GM23338 (cell line): ENCODE data around the gene MST1. TPM values are rescaled to one million over a fixed set of nuclear protein-coding genes. Genes with fewer than 3 reads are reported as not detected.

Source experiments
- ATAC-seq: fragments of 200-7000 bp; cut with Tn5 transposase; 3 replicates; pipeline ENCODE4 v1.9.1; 2020
- DNase-seq: peaks from one replicate; pipeline ENCODE4 v3.0.0-alpha.2; 2015; ENCODE audit warnings: low spot score
- H2AFZ ChIP-seq: fragments of 200-600 bp; sonication (generic); 2 replicates; pipeline ENCODE4 v1.8.0; 2016; ENCODE audit warnings: antibody characterized with exemption, mild to moderate bottlenecking, moderate library complexity
- H3F3A ChIP-seq: fragments of 200-600 bp; sonication (generic); replicated peaks from 2 replicates; pipeline ENCODE4 v1.8.0; 2017; ENCODE audit warnings: antibody characterized with exemption, mixed run types, low read depth
- H3K27ac ChIP-seq: fragments of 200-600 bp; sonication (generic); 2 replicates; pipeline ENCODE4 v1.6.1; 2016; ENCODE audit warnings: low read depth
- H3K27me3 ChIP-seq: fragments of 200-600 bp; sonication (generic); 2 replicates; pipeline ENCODE4 v1.8.0; 2016; ENCODE audit warnings: mild to moderate bottlenecking, mixed run types, moderate library complexity; ENCODE audit not compliant: insufficient read depth
- H3K36me3 ChIP-seq: fragments of 200-600 bp; sonication (generic); 2 replicates; pipeline ENCODE4 v1.8.0; 2016; ENCODE audit warnings: mild to moderate bottlenecking; ENCODE audit not compliant: insufficient read depth
- H3K4me1 ChIP-seq: fragments of 200-600 bp; sonication (generic); 2 replicates; pipeline ENCODE4 v1.8.0; 2016; ENCODE audit warnings: mild to moderate bottlenecking, moderate library complexity; ENCODE audit not compliant: insufficient read depth
- H3K4me2 ChIP-seq: fragments of 200-600 bp; sonication (generic); 2 replicates; pipeline ENCODE4 v1.7.1; 2017; ENCODE audit warnings: mixed run types
- H3K4me3 ChIP-seq: fragments of 200-600 bp; sonication (generic); 2 replicates; pipeline ENCODE4 v1.6.1; 2016; ENCODE audit warnings: mixed run types
- H3K79me2 ChIP-seq: fragments of 200-600 bp; sonication (generic); replicated peaks from 2 replicates; pipeline ENCODE4 v1.8.0; 2017; ENCODE audit warnings: mild to moderate bottlenecking; ENCODE audit not compliant: insufficient read depth
- H3K9me2 ChIP-seq: fragments of 200-600 bp; sonication (generic); 2 replicates; pipeline ENCODE4 v1.8.0; 2017; ENCODE audit not compliant: insufficient read depth
- H4K20me1 ChIP-seq: fragments of 200-600 bp; sonication (generic); replicated peaks from 2 replicates; pipeline ENCODE4 v1.8.0; 2017; ENCODE audit warnings: mild to moderate bottlenecking; ENCODE audit not compliant: insufficient read depth
- H3K27ac Mint-ChIP-seq: 2 replicates; pipeline ENCODE4 v1.8.0; 2020; ENCODE audit warnings: inconsistent platforms, mild to moderate bottlenecking, moderate library complexity, mixed read lengths
- H3K27me3 Mint-ChIP-seq: 3 replicates; pipeline ENCODE4 v1.8.0; 2022; ENCODE audit warnings: low read depth, mild to moderate bottlenecking, moderate library complexity, mixed read lengths, inconsistent platforms; ENCODE audit not compliant: insufficient read depth, poor library complexity
- H3K36me3 Mint-ChIP-seq: 3 replicates; pipeline ENCODE4 v1.8.0; 2021; ENCODE audit warnings: low read depth, mild to moderate bottlenecking, inconsistent platforms, moderate library complexity, mixed read lengths
- H3K4me1 Mint-ChIP-seq: 3 replicates; pipeline ENCODE4 v1.8.0; 2020; ENCODE audit warnings: mild to moderate bottlenecking, inconsistent platforms, mixed read lengths
- H3K4me3 Mint-ChIP-seq: 3 replicates; pipeline ENCODE4 v1.8.0; 2021; ENCODE audit warnings: moderate library complexity, mild to moderate bottlenecking, inconsistent platforms, mixed read lengths
- H3K9me3 Mint-ChIP-seq: 3 replicates; pipeline ENCODE4 v1.8.0; 2020; ENCODE audit warnings: moderate library complexity, mild to moderate bottlenecking, inconsistent platforms, mixed read lengths
- CREB1 ChIP-seq: fragments of 250-450 bp; sonication (Bioruptor Pico); IDR thresholded peaks from 2 replicates; pipeline ENCODE4 v1.5.0; 2020; ENCODE audit warnings: low read depth, mild to moderate bottlenecking, moderate library complexity
- EZH2 ChIP-seq: fragments of 200-600 bp; sonication (generic); IDR thresholded peaks from one replicate; pipeline ENCODE4 v1.8.0; 2017; ENCODE audit warnings: antibody characterized with exemption, mild to moderate bottlenecking, low read depth; ENCODE audit not compliant: unreplicated experiment
- EZH2phosphoT487 ChIP-seq: fragments of 200-600 bp; sonication (generic); IDR thresholded peaks from one replicate; pipeline ENCODE4 v1.8.1; 2018; ENCODE audit warnings: antibody characterized with exemption; ENCODE audit not compliant: unreplicated experiment
- JUNB ChIP-seq: IDR thresholded peaks from one replicate; pipeline ENCODE4 v1.6.1; 2016; ENCODE audit warnings: antibody characterized with exemption; ENCODE audit not compliant: unreplicated experiment
- NANOG ChIP-seq: IDR thresholded peaks from 2 replicates; pipeline ENCODE4 v1.6.1; 2016; ENCODE audit warnings: antibody characterized with exemption, borderline replicate concordance
- POLR2AphosphoS5 ChIP-seq: IDR thresholded peaks from 2 replicates; pipeline ENCODE4 v1.6.1; 2016; ENCODE audit warnings: antibody characterized with exemption, low read depth
- STAT1 ChIP-seq: IDR thresholded peaks from one replicate; pipeline ENCODE4 v1.6.1; 2016; ENCODE audit warnings: antibody characterized with exemption; ENCODE audit not compliant: unreplicated experiment
- ZNF114 ChIP-seq: fragments of 250-450 bp; sonication (Bioruptor Pico); IDR thresholded peaks from 2 replicates; pipeline ENCODE4 v1.5.0; 2020; ENCODE audit warnings: mild to moderate bottlenecking, moderate library complexity
- ZNF331 ChIP-seq: fragments of 250-450 bp; sonication (Bioruptor Pico); IDR thresholded peaks from 2 replicates; pipeline ENCODE4 v1.5.0; 2020; ENCODE audit warnings: low read depth, mild to moderate bottlenecking, moderate library complexity
- polyA plus RNA-seq: library from polyadenylated mRNA; unstranded; fragments of >200 nt; fragmentation: Nextera tagmentation; extraction: Ambion mirVana; gene quantifications from 2 replicates; pipeline ENCODE4 v1.2.1, GENCODE V29; 2016
- total RNA-seq: library from RNA; depleted of rRNA; stranded (reverse); fragments of >200 nt; shearing (Covaris generic); gene quantifications from 2 replicates; pipeline ENCODE4 v1.2.3, GENCODE V29; 2014
- TF ChIP-seq, protein P1 (sequence below): IDR thresholded peaks from 2 replicates; pipeline ENCODE4 v1.6.1; 2016; ENCODE audit warnings: antibody characterized with exemption
- TF ChIP-seq, protein P2 (sequence below): fragments of 250-450 bp; sonication (Bioruptor Pico); IDR thresholded peaks from 2 replicates; pipeline ENCODE4 v1.5.0; 2020; ENCODE audit warnings: mild to moderate bottlenecking, moderate library complexity
- TF ChIP-seq, protein P3 (sequence below), 2 experiments: fragments of 200-600 bp in 1 of 2; sonication (generic) in 1 of 2; conservative IDR thresholded peaks; 2 replicates each; pipeline versions ENCODE4 v1.5.1 to v1.6.1; 2016 to 2017; ENCODE audit warnings: antibody characterized with exemption in 2 of 2, low read depth in 2 of 2, mild to moderate bottlenecking in 2 of 2, moderate library complexity in 1 of 2
- TF ChIP-seq, protein P4 (sequence below): IDR thresholded peaks from one replicate; pipeline ENCODE4 v1.6.1; 2018; ENCODE audit warnings: antibody characterized with exemption; ENCODE audit not compliant: unreplicated experiment

Gene MST1
- total and polyA plus RNA-seq, 2 experiments from 2014 or later = 5.9 to 11.1 TPM

DNA sequence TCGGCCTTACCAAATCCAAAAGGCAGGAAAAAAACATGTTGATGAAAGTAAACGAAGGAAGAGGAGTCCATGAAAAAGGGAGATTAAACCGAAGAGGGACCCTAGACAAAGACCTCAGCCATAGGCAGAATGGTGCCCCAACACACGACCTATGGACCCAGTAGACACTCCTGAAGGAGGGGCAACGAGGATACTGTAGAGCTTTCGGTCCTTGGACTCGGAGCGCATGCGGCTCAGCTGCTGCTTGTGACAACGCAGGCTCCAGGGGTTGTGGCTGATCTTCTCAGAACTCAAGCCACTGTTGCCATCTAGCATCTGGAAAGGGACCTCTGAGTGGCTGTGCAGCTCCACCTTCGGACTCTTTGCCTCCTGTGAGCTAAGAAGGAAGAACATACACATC, 43.3 kb upstream of the MST1 start:
- H3K36me3 ChIP-seq = peaks cover 15% of the 10 kb centered on the region
- peaks cover 4% of the 10 kb centered on the region for H3K27me3 Mint-ChIP-seq

More for the DNA sequence above, 43.3 kb upstream of the MST1 start:
- H3K27ac Mint-ChIP-seq = no peak overlapping the region
- Histone ChIP-seq H3K4me2 (no peak overlapping the region), H3F3A (peaks cover 5% of the 10 kb centered on the region; the same call in 1 of the 2 replicates), H3K4me1 (no peaks in the 10 kb centered on the region), H2AFZ (no peak overlapping the region), H3K27me3 (no peaks in the 10 kb centered on the region), H4K20me1 (0 out of 2 replicates have a peak, but pooled peaks cover 5% of the 10 kb centered on the region), H3K27ac (no peak overlapping the region), H3K4me3 (no peak overlapping the region), H3K79me2 (no peaks in the 10 kb centered on the region), H3K9me2 (no peaks in the 10 kb centered on the region)
- TF ChIP-seq ZNF114 (CRISPR knock-in tag) = no peak
- TF ChIP-seq EZH2phosphoT487 = no peak
- TF ChIP-seq EZH2 = no peak
- TF ChIP-seq, protein P1, sequence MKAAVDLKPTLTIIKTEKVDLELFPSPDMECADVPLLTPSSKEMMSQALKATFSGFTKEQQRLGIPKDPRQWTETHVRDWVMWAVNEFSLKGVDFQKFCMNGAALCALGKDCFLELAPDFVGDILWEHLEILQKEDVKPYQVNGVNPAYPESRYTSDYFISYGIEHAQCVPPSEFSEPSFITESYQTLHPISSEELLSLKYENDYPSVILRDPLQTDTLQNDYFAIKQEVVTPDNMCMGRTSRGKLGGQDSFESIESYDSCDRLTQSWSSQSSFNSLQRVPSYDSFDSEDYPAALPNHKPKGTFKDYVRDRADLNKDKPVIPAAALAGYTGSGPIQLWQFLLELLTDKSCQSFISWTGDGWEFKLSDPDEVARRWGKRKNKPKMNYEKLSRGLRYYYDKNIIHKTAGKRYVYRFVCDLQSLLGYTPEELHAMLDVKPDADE = no peak
- no peak for TF ChIP-seq STAT1
- TF ChIP-seq, protein P2, sequence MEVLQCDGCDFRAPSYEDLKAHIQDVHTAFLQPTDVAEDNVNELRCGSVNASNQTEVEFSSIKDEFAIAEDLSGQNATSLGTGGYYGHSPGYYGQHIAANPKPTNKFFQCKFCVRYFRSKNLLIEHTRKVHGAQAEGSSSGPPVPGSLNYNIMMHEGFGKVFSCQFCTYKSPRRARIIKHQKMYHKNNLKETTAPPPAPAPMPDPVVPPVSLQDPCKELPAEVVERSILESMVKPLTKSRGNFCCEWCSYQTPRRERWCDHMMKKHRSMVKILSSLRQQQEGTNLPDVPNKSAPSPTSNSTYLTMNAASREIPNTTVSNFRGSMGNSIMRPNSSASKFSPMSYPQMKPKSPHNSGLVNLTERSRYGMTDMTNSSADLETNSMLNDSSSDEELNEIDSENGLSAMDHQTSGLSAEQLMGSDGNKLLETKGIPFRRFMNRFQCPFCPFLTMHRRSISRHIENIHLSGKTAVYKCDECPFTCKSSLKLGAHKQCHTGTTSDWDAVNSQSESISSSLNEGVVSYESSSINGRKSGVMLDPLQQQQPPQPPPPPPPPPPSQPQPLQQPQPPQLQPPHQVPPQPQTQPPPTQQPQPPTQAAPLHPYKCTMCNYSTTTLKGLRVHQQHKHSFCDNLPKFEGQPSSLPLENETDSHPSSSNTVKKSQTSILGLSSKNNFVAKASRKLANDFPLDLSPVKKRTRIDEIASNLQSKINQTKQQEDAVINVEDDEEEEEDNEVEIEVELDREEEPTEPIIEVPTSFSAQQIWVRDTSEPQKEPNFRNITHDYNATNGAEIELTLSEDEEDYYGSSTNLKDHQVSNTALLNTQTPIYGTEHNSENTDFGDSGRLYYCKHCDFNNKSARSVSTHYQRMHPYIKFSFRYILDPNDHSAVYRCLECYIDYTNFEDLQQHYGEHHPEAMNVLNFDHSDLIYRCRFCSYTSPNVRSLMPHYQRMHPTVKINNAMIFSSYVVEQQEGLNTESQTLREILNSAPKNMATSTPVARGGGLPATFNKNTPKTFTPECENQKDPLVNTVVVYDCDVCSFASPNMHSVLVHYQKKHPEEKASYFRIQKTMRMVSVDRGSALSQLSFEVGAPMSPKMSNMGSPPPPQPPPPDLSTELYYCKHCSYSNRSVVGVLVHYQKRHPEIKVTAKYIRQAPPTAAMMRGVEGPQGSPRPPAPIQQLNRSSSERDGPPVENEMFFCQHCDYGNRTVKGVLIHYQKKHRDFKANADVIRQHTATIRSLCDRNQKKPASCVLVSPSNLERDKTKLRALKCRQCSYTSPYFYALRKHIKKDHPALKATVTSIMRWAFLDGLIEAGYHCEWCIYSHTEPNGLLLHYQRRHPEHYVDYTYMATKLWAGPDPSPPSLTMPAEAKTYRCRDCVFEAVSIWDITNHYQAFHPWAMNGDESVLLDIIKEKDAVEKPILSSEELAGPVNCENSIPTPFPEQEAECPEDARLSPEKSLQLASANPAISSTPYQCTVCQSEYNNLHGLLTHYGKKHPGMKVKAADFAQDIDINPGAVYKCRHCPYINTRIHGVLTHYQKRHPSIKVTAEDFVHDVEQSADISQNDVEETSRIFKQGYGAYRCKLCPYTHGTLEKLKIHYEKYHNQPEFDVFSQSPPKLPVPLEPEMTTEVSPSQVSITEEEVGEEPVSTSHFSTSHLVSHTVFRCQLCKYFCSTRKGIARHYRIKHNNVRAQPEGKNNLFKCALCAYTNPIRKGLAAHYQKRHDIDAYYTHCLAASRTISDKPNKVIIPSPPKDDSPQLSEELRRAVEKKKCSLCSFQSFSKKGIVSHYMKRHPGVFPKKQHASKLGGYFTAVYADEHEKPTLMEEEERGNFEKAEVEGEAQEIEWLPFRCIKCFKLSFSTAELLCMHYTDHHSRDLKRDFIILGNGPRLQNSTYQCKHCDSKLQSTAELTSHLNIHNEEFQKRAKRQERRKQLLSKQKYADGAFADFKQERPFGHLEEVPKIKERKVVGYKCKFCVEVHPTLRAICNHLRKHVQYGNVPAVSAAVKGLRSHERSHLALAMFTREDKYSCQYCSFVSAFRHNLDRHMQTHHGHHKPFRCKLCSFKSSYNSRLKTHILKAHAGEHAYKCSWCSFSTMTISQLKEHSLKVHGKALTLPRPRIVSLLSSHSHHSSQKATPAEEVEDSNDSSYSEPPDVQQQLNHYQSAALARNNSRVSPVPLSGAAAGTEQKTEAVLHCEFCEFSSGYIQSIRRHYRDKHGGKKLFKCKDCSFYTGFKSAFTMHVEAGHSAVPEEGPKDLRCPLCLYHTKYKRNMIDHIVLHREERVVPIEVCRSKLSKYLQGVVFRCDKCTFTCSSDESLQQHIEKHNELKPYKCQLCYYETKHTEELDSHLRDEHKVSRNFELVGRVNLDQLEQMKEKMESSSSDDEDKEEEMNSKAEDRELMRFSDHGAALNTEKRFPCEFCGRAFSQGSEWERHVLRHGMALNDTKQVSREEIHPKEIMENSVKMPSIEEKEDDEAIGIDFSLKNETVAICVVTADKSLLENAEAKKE (CRISPR knock-in tag) = no peak
- TF ChIP-seq CREB1 (CRISPR knock-in tag) = no peak
- TF ChIP-seq, protein P3, sequence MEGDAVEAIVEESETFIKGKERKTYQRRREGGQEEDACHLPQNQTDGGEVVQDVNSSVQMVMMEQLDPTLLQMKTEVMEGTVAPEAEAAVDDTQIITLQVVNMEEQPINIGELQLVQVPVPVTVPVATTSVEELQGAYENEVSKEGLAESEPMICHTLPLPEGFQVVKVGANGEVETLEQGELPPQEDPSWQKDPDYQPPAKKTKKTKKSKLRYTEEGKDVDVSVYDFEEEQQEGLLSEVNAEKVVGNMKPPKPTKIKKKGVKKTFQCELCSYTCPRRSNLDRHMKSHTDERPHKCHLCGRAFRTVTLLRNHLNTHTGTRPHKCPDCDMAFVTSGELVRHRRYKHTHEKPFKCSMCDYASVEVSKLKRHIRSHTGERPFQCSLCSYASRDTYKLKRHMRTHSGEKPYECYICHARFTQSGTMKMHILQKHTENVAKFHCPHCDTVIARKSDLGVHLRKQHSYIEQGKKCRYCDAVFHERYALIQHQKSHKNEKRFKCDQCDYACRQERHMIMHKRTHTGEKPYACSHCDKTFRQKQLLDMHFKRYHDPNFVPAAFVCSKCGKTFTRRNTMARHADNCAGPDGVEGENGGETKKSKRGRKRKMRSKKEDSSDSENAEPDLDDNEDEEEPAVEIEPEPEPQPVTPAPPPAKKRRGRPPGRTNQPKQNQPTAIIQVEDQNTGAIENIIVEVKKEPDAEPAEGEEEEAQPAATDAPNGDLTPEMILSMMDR (conservative IDR thresholded peaks at IDR 0.05; ENCODE audit: low read depth in 2 of 2) = no peak
- TF ChIP-seq POLR2AphosphoS5 = no peak
- TF ChIP-seq, protein P4, sequence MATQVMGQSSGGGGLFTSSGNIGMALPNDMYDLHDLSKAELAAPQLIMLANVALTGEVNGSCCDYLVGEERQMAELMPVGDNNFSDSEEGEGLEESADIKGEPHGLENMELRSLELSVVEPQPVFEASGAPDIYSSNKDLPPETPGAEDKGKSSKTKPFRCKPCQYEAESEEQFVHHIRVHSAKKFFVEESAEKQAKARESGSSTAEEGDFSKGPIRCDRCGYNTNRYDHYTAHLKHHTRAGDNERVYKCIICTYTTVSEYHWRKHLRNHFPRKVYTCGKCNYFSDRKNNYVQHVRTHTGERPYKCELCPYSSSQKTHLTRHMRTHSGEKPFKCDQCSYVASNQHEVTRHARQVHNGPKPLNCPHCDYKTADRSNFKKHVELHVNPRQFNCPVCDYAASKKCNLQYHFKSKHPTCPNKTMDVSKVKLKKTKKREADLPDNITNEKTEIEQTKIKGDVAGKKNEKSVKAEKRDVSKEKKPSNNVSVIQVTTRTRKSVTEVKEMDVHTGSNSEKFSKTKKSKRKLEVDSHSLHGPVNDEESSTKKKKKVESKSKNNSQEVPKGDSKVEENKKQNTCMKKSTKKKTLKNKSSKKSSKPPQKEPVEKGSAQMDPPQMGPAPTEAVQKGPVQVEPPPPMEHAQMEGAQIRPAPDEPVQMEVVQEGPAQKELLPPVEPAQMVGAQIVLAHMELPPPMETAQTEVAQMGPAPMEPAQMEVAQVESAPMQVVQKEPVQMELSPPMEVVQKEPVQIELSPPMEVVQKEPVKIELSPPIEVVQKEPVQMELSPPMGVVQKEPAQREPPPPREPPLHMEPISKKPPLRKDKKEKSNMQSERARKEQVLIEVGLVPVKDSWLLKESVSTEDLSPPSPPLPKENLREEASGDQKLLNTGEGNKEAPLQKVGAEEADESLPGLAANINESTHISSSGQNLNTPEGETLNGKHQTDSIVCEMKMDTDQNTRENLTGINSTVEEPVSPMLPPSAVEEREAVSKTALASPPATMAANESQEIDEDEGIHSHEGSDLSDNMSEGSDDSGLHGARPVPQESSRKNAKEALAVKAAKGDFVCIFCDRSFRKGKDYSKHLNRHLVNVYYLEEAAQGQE = no peak
- TF ChIP-seq JUNB = no peak
- TF ChIP-seq ZNF331 = no peak
- TF ChIP-seq NANOG = no peak
- H3K4me1 Mint-ChIP-seq = no peaks in the 10 kb centered on the region
- H3K36me3 Mint-ChIP-seq = peaks cover 50% of the 10 kb centered on the region
- no peak overlapping the region for H3K4me3 Mint-ChIP-seq
- DNase-seq (no peak), ATAC-seq (no peak)
- H3K9me3 Mint-ChIP-seq = no peaks in the 10 kb centered on the region
